Fibroblast of peridontal ligament (primary cell): ENCODE results near the gene KRTAP5-11.
"Not testable (repeated sequence)": the region's sequence is repeated elsewhere in the genome, so short reads cannot be mapped to it uniquely, and the experiment has no call there.

Source experiments
- DNase-seq: peaks from one replicate; pipeline ENCODE4 v3.0.0-alpha.2; 2010; ENCODE audit errors: extremely low read depth

KRTAP5-11 gene

GRCh38 chr11:71555508-71555907 is 27.2 kb downstream of the KRTAP5-11 start:
- no peak for DNase-seq

- no peak for DNase-seq
Measured at GRCh38 chr11:71554996-71555395, 27.7 kb downstream of the KRTAP5-11 start.

GRCh38 chr11:71551711-71552110 is 31.0 kb downstream of the KRTAP5-11 start:
- DNase-seq, result no peak

- no peak for DNase-seq
Measured at GRCh38 chr11:71548716-71549151, 33.9 kb downstream of the KRTAP5-11 start.

DNA sequence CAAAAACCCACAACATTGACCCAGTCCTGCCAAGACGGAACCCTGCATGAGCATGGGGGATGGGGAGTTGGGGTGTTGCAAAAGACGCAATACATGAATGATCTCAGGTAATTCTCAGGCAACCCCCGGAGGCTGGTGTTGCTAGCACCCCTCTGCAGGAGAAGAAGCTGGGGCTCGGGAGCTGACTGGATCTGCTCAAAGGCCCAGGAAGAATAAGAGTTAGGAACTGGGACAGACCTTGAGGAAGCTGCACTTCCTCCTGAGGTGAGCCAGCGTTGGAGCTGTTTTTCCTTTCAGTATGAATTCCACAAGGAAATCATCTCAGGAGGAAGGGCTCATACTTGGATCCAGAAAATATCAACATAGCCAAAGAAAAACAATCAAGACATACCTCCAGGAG is 34.6 kb downstream of the KRTAP5-11 start, which contains the start of gene KRTAP5-9:
Gene KRTAP5-9 (plus strand): TSS at position 301 of the 400 bp plus-strand sequence. CDS start 238 bp downstream, outside the sequence.
- no peak for DNase-seq

GRCh38 chr11:71545405-71545966 is 37.2 kb downstream of the KRTAP5-11 start:
- no peak for DNase-seq

- no peak for DNase-seq
Measured at GRCh38 chr11:71544525-71545214, 38.0 kb downstream of the KRTAP5-11 start.

DNA sequence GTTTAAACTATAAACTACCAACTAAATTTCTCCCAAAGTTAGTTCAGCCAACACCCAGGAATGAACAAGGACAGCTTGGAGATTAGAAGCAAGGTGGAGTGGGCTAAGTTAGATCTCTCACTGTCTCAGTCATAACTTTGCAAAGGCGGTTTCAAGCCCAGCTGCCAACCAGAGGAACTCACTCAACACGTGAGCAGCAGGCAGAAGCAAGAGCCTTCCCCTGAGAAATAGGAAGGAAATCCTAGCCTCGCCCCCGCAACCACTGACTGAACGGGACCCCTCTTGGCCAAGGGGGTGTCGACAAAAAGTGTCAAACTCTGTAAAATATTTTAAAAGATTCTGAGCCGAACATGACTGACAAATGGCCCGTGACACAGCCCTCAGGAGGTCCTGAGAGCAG is 38.8 kb downstream of the KRTAP5-11 start:
- no peak for DNase-seq

DNA sequence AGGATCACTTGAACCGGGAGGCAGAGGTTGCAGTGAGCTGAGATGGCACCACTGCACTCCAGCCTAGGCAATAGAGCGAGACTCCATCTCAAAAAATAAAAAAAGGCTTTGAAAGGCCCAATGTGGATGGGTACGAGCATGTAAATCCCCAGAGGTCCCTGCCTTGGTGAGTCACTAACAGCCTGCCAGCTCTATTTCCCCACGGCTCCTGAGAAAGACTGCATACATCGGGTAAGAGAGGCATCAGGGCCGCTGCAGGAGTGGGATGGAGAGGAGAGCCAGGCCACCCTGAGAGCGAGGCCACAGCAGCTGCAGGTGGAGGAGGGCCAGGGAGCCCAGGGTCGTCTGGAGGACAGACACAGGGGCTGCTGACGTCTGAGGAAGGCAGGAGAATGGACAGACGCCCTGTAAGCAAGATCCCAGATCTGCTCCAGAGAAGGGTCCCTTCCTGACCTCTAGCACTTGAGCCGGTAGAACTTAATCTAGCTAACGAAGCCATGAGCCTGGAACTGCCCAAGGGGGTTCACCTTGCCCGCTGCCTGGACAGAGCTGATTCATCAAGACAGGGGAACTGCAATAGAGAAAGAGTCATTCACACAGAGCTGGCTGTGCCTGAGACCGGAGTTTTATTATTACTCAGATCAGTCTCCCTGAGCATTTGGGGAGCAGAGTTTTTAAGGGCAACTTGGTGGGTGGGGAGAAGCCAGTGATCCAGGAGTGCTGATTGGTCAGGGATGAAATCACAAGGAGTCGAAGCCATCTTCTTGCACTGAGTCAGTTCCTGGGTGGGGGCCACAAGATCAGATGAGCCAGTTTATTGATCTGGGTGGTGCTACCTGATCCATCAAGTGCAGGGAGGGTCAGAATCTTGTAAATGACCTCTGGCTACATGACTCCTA is 39.5 kb downstream of the KRTAP5-11 start:
- no peak for DNase-seq

DNA sequence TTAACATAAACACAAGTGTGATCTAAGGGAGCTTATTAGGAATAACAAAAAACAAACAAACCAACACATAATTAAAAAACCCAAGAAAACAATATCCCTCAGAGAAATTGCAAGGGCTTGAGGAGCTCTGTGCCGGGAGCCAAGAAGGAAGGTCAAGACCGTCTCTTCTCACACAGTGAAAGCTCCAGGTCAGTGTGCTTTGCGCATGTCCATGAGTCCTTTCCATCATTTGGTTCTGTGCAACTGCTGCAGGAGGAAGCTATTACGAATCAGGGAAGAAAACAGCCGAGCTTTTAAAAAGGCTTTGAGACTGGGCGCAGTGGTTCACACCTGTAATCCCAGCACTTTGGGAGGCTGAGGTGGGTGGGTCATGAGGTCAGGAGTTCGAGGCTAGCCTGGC is 40.3 kb downstream of the KRTAP5-11 start:
- no peak for DNase-seq

- not testable (repeated sequence) for DNase-seq
Measured at GRCh38 chr11:71540521-71541304, 42.0 kb downstream of the KRTAP5-11 start.

- not testable (repeated sequence) for DNase-seq
Measured at GRCh38 chr11:71539971-71540370, 42.7 kb downstream of the KRTAP5-11 start.

- no peak for DNase-seq
Measured at GRCh38 chr11:71539017-71539416, 43.7 kb downstream of the KRTAP5-11 start.

DNA sequence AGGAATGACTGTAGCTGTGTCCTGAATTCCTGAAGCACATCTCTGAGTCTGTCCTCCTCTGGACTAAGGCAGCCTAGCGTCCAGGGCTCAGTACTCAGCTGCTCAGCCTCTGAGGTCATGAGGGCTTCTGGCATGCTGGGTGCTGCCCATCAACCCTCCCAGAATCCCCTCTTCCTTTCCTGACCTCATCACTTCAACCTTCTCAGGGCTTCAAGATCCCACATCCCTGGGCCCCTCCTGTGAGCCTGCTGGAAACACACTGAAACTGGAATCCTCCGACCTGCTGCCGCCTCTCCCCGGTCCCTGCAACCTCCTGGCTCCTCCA is 44.0 kb downstream of the KRTAP5-11 start:
- no peak for DNase-seq

- DNase-seq, result not testable (repeated sequence)
Measured at GRCh38 chr11:71537977-71538665, 44.6 kb downstream of the KRTAP5-11 start, which contains the start of gene KRTAP5-8. KRTAP5-8 (plus strand) TSS chr11:71538025; CDS start chr11:71538056, 31 bp downstream.

GRCh38 chr11:71537537-71537936 is 45.1 kb downstream of the KRTAP5-11 start:
- DNase-seq, result no peak

DNA sequence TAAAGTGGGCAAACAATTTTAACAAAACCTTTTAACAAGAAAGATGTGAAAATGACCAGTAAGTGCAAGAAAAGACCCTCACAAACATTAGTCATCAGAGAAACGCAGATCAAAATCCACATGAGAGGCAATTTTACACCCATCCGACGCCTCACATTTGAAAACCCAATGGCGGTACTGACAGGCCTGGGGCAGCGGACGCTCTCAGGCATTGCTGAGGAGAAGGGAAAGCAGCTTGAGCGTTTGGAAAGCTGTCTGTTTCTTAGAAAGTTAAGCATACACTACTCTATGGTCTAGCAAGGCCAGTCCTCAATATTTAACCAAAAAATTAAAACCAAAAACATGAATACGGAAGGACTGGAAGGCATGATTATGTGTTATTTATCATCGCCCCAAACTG is 46.9 kb downstream of the KRTAP5-11 start:
- DNase-seq, result no peak

DNA sequence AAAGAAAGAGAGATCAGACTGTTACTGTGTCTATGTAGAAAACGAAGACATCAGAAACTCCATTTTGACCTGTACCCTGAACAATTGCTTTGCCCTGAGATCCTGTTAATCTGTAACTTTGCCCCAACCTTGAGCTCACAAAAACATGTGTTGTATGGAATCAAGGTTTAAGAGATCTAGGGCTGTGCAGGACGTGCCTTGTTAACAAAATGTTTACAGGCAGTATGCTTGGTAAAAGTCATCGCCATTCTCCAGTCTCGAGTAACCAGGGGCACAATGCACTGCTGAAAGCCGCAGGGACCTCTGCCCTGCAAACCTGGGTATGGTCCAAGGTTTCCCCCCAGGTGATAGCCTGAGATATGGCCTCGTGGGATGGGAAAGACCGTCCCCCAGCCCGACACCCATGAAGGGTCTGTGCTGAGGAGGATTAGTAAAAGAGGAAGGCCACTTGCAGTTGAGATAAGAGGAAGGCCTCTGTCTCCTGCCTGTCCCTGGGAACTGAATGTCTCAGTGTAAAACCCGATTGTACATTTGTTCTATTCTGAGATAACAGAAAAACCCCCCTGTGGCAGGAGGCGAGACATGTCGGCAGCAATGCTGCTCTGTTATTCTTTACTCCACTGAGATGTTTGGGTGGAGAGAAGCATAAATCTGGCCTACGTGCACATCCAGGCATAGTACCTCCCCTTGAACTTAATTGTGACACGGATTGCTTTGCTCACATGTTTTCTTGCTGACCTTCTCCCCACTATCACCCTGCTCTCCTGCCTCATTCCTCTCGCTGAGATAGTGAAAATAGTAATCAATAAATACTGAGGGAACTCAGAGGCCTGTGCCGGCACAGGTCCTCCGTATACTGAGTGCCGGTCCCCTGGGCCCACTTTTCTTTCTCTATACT is 47.7 kb downstream of the KRTAP5-11 start:
- not testable (repeated sequence) for DNase-seq

DNA sequence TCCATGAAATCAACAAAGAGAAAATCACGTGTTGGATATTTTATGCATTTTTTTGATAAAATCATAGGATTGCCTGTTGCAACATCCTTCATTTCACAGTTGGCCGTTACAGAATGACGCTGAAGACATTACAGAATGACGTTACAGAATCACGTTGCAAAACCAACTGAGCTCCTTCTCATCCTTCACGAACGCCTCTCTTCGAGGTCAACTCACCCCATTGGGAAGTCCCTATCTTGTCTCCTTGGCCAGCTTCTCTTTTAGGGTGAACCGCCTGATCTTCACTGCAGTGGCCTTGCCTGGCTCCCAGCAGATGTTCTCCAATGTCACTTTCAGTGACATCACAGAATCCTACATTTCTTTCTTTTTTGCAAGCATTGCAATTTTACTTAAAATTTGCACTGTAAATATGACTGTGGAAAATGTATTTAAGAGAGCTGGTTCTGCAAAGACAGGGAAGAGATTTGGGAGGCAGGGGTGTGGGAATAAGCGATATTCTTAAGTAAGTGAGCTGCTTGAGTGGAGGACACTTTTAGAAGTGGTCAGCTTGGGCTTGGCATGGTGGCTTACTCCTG is 50.6 kb downstream of the KRTAP5-11 start:
- no peak for DNase-seq
